ENCODE data around the gene LARP6.

GRCh38 chr15:70866982-70867641 lies 13.2 kb upstream of the LARP6 start:
- no peak for TF ChIP-seq CTCF (conservative IDR thresholded peaks at IDR 0.05; ENCODE audit: low read depth in 2 of 2)
- no peak for TF ChIP-seq ZNF331 (CRISPR knock-in tag; IDR thresholded peaks at IDR 0.05; ENCODE audit: low read depth)

Measured in GM23338 (cell line).